GM20000 (cell line): ENCODE measurements around the gene ICA1.

Source experiments
- DNase-seq: peaks from one replicate; pipeline ENCODE4 v3.0.0; 2012; ENCODE audit warnings: low spot score
- TF ChIP-seq, protein P1 (sequence below): IDR thresholded peaks from 2 replicates; pipeline ENCODE4 v1.5.1; 2012; ENCODE audit warnings: mild to moderate bottlenecking, control low read depth; ENCODE audit errors: extremely low read depth, missing control alignments

ICA1 gene

DNA sequence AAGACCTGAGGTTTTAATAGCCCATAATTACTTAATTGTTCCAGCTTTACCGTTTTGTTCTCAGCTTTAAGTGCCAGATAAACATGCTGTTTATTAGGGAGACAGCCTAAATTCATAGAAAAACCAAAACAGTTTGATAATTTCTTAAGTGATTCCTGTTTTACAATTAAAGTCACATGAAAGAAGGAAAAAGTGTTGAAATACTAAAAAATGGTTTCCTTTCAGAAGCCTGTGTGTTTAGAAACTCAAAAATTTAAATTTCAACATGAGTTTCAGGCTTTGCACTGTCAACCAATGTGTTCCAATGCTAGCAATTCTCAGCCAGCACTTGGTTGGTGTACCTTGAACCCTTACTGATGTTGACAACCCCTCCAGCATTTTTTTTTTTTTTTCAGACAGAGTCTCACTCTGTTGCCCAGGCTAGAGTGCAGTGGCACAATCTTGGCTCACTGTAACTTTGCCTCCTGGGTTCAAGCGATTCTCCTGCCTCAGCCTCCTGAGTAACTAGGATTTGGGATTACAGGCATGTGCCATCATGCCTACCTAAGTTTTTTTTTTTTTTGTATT lies 135.3 kb downstream of the ICA1 start:
- TF ChIP-seq, protein P1, sequence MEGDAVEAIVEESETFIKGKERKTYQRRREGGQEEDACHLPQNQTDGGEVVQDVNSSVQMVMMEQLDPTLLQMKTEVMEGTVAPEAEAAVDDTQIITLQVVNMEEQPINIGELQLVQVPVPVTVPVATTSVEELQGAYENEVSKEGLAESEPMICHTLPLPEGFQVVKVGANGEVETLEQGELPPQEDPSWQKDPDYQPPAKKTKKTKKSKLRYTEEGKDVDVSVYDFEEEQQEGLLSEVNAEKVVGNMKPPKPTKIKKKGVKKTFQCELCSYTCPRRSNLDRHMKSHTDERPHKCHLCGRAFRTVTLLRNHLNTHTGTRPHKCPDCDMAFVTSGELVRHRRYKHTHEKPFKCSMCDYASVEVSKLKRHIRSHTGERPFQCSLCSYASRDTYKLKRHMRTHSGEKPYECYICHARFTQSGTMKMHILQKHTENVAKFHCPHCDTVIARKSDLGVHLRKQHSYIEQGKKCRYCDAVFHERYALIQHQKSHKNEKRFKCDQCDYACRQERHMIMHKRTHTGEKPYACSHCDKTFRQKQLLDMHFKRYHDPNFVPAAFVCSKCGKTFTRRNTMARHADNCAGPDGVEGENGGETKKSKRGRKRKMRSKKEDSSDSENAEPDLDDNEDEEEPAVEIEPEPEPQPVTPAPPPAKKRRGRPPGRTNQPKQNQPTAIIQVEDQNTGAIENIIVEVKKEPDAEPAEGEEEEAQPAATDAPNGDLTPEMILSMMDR, result no peak
- DNase-seq, result no peak

DNA sequence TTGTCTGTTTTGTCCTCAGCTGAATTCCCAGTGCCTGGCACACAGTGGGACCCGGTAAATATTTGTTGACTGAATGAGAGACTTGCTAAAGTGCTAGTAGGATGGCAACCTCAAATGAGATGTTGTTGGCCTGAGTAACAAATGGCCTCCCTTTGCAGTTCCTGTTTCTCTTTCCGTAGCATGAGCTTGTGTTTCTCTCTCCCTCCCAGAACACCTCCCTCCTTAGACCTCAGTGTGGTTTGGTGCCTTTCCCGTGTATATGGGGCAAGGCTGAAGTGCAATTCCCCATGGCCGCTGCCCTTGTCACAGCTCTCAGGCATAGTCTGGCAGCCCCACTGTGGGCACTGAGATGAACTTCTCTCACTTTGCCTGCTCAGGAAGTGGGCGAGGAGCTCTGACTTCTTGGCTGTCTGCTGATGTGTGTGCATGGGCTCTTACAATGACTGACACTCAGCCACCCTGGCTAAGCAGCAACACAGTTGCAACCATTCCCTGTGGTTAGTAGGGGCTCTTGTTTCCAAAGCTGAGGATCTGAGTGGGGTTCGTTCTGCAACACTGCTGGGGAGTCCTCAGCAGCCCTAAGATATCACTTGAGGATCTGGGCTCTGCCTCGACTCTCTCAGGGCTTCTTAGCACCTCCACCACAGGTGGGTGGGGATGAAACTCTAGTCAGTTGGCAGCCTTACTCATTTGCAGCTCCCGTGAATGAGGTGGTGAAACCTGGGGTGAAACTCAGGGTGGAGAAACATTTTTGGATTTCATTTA lies 136.1 kb downstream of the ICA1 start:
- TF ChIP-seq, protein P1, result no peak
- peak; percentile 51 for DNase-seq

DNA sequence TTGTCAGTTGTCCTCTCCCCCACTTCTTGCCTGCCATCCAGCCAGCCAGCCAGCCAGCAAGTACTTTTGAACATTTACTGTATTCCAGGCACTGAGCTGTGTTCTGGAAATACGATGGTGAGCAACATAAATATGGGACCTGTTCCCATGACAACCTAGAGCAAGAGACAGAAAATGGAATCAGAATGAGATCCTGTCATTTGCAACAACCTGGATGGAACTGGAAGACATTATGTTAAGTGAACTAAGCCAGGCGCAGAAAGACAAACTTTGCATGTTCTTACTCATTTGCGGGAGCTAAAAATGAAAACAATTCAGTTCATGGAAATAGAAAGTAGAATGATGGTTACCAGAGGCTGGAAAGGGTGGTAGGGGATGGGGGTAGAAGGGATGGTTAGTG lies 140.7 kb downstream of the ICA1 start:
- no peak for DNase-seq
- TF ChIP-seq, protein P1, result no peak

DNA sequence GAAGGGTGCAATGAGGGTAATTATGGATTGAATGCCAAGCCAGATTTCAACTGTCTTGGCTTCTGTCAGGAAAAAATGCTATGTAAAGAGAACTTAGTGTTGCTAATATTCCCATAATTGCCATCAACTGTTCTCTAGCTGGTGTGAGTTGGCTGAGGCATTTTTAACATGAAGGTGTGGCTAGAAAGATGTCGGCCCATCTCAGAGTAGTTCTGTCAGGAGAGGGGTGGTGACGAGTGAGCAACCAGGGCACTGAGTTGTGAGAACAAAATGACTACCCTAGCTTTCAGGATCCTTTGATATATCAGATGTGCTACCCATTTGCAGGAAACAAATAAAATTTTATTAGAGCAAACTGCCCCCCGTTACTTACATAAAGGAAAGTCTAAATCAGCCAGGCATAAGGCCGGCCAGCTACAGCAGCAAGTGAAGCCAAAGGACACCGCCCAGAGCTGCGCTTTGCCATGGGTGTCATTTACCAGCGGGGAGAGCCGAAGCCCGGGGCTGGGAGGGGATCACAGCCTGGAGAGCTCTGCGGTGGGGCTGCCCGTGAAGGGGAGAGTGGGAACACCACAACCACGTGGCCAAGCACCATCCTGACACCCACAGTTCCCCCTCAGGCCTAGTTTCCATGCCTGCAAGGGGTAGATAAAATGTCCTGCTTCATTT lies 141.4 kb downstream of the ICA1 start:
- DNase-seq, result no peak
- TF ChIP-seq, protein P1, result no peak

DNA sequence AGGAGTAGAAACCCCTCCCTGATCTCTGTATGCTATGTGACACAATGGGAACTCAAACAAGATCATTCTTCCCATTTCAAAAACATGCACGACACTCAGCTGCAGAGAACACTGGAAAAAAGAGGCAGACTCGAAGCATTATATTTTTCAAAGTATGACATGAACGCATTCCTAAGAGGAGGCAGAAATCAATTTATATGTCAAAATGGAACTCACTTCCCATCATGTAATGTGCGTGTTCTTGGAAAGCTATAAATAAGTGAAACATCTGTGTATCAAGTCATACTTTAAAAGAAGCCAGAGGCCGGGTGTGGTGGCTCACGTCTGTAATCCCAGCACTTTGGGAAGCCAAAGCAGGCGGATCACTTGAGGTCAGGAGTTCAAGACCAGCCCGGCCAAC lies 142.7 kb downstream of the ICA1 start:
- DNase-seq, result no peak
- TF ChIP-seq, protein P1, result no peak

DNA sequence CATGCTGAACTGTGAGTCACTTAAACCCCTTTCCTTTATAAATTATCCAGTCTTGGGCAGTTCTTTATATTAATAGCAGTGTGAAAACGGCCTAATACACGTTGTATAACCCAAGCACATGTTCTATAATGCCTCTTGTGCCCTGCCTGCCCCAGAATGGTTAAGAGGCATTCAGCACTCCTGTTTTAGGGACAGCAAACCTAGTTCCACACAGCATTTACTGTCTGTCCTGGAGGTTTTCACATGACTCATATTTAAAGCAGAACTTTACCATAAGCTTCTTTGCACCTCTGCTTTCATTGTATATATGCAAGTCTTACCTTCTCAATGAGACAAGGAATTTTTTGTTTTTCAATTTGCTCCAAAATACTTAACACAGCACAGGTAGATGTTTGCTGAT lies 144.8 kb downstream of the ICA1 start:
- TF ChIP-seq, protein P1, result no peak
- no peak for DNase-seq
